Fibroblast of skin of left biceps (primary cell): ENCODE data around the gene SMC1B.
"Not testable (repeated sequence)": the region's sequence is repeated elsewhere in the genome, so short reads cannot be mapped to it uniquely, and the experiment has no call there.

Experiments used
- DNase-seq, 2 experiments: peaks; one replicate each; pipeline ENCODE4 v3.0.0-alpha.2; 2013; ENCODE audit warnings: low read depth in 2 of 2

The SMC1B gene

GRCh38 chr22:45304971-45305370 lies 108.4 kb downstream of the SMC1B start:
- DNase-seq = no peak

DNA sequence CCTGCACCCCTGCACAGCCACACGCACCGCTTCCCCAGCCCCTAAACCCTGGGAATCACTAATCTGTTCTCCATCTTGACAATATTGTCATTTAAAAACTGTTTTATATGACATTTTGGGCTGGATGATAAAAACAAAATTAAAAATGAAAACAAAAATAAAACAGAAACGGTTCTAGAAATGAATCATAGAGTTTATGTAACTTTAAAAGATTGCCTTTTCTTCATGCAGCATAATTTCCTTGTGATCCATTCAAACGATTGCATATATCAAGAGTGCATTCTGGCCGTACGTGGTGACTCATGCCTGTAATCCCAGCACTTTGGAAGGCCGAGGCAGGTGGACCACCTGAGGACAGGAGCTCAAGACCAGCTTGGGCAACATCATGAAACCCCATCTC lies 110.2 kb downstream of the SMC1B start:
- no peak for DNase-seq

DNA sequence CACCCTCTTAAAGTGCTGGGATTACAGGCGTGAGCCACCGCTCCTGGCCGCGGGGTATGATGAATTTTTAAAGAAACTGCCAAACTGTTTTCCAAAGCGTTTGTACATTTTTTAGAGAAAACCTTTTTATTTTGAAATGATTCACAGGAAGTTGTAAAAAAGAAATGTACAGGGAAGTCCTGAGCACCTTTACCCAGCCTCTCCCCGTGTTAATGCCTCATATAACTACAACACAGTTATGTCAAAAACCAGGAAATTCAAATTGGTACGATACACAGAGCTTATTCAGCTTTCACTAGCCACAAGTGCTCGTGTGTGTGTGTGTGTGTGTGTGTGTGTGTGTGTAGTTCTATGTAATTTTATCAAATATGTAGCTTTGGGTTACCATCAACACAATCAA lies 110.6 kb downstream of the SMC1B start:
- DNase-seq = no peak

DNA sequence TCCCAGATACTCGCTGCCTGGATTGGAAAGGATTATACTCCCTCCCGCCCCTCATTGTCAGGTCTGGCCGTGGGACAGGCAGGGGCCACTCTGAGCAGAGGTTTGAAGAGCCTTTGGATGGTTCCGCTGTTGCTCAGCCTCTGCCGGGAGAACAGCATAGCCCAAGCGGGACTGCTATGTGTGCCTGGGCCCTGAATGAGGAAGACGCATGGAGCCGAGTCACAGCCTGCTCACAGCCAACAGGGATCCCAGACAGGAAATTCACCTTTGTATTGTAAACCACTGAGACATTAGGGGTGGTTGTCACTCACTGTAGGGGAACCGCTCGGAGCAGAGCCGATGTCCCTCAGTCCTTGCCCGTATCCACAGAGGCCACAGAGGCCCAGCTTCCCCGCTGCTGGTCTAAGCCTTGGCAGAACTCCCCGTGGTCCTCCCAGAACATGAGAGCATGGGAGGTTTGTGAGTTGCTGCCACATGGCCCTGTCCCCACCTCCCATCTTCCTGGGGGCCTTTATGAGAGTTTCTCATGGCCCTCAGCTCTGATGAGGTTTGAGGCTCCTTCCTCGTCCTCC lies 114.4 kb downstream of the SMC1B start:
- no peak for DNase-seq

DNA sequence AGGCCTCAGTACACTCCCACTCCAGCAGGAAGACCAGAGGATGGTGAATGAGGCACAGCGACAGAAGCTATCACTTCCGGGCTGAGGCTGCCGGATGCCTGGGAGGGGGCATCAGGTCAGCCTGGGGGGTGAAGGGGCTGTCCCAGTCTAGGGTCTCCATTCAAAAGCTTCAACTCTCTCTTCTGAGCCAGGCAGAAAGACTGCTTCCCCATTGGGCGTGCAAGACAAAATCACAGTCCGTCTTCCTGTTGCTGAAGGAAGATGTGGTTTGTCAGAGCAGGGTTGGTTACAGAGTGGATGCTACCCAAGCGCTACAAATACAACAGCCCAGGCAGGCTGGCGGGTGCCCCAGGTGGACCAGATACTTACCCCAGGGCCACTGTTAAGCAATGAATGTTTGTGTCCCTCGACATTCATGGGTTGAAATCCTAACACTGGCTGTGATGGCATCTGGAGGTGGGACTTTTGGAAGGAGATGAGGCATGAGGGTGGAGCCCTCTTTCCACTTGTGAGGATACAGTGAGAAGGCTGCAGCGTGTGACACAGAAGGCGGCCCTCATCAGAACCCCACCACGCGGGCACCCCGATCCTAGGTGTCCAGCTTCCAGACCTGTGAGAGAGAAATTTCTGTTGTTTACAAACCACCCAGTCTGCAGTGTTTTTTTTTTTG lies 116.6 kb downstream of the SMC1B start:
- DNase-seq = no peak

GRCh38 chr22:45295492-45295891 lies 117.9 kb downstream of the SMC1B start:
- DNase-seq = no peak

- not testable (repeated sequence) for DNase-seq
These were observed 118.4 kb downstream of the SMC1B start for GRCh38 chr22:45295004-45295403.
